HUDEP-2 (cell line): ENCODE measurements around the gene WWOX.
"Not testable (repeated sequence)": the region's sequence is repeated elsewhere in the genome, so short reads cannot be mapped to it uniquely, and the experiment has no call there.

Experiments used
- DNase-seq, 76 experiments: peaks; one replicate each; lab custom pipeline; 2025; ENCODE audit not compliant: unreplicated experiment in 76 of 76; lab: John Stamatoyannopoulos, UW

The WWOX gene

DNA sequence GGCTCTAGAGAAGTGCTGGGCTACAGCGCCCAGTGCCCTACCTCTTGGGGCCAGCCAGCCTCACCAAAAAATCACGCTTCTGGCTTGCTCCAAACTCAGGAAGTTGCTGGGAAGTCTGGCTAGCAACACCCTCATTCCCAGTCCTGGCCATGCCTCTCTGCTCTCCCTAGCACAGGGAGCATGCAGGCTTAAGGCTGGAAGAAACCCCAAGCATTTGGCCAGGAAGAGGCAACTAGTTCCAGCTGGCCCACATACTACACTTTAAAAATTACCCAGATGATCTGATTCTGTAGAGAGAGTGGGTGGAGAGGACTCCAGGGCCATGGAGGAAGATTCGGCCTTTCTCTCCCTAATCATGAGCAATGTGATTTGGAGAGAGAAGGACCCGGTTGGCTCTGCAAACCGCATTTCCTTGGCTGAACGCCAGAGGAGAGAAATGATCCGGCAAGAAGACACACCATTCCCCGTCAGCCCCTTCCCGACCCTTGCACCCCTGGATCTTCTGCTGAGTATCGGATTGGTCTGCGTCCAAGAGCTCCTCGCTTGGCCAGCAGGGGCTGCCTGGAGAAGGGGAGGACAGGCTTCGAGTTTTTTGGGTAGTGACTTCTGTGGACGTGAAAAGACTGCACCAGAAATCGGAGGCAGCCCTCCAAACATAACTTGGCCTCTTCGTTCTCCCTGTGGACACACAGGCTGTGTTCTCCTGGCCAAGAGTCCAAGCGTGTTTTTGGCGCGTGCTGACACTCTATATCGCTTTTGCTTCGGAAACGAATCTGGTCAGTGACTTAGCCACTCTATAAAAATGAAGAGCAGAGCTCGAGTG, 406.3 kb downstream of the WWOX start:
- DNase-seq, result no peak

DNA sequence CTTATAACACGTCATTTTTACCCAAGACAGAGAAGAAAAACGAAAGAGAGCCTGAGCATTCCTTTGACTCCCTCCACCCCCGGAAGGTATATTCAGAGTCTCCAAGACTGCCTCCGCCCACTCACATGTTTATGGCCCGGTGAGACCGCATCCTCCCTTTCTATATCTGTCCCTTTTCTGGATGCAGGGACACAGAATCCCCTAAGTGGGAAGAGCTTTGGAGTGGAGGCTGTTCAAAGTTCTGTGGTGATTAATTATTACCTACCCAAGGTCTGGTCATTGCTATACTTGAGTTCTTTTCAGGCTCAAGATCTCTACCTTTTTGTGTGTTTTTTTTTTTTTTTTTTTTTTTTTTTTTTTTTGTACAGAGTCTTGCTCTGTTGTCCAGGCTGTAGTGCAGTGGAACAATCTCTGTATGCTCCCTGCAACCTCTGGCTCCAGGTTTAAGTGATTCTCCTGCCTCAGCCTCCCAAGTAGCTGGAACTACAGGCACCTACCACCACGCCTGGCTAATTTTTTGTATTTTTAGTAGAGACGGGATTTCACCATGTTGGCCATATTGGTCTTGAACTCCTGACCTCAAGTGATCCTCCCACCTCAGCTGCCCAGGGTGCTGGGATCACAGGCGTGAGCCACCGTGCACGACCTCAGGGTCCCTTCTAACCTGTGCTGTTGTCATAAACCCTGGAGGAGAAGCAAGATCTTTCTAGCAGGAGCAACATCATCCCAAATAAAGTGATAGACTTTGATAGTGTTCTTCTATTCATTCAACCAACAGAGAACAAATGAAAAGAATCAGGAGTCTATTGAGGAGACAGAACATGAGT, 407.1 kb downstream of the WWOX start:
- DNase-seq, result no peak

DNA sequence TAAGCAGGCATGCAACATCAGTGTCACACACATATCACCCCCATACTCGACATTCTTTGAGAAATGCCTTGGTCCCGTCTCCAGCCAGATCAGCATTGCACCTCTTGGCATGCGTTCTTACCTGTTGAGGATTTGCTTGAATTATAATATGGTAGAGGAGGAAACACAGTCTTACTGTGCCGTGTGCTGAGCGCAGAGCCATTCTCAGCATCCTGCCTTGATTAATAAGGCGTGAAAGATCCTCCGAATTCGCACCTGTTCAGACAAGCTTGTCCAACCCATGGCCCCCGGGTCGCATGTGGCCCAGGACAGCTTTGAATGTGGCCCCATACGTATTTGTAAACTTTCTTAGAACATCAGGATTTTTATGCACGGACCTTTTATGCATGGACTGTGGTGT, 408.1 kb downstream of the WWOX start:
- DNase-seq, result no peak

DNA sequence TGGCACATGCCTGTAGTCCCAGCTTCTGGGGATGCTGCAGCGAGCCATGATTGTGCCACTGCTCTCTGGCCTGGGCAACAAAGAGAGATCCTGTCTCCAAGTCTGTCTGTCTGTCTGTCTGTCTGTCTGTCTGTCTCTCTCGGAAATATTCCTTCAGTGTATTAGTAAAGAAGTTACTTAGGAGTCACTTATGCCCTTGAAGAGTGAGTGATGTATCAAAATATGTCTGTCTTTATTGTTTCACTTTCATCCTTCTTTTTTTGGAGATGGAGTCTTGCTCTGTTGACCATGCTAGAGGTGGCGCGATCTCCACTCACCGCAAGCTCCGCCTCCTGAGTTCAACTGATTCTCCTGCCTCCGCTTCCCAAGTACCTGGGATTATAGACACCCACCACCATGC, 410.5 kb downstream of the WWOX start:
- DNase-seq, result no peak

DNA sequence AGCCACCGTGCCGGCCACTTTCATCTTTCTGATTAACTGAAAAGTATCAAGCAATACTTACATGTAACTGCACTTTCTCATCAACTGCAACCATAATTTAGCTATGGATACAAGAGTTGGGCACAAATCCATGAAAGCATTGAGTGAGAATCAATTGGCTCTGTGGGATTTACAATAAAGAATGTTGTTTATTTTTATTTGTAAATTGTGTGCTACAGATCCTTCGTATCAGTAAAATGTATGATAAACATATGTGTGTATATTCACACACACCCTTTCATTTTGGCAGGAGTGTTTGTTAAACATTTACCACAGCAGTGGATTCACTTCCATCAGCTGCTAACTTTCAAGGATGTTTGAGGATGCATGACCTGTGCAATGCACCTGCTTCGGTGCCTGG, 411.0 kb downstream of the WWOX start:
- DNase-seq, result no peak

DNA sequence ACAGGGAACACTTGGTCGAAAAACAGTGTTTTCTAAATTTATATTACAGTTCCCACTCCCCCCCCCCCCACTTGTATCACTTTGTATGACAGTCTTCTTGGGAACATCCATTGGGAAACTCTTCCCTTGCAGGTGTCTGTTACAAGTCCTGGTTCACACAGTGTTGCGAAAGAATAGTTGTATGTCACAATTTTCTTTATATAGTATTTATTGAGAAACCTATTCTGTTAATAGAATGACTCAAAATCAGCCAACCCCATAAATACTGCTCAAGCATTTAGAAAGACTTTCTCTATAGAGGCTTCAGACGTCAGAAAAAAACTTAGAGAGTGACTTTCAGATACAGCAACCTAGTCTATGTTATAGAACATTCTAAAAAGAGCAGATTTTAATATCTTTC, 414.4 kb downstream of the WWOX start:
- DNase-seq, result no peak

DNA sequence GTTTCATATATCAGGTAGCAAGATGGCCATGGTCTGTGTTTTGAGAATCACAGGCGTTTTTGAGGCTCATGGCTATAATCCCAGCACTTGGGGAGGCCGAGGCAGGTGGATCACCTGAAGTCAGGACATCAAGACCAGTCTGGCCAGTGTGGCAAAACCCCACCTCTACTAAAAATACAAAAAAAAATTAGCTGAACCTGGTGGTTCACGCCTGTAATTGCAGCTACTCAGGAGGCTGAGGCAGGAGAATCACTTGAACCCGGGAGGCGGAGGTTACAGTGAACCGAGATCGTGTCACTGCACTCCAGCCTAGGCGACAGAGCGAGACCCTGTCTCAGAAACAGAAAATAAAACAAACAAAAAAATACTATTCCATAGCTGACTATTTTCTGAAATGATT, 415.4 kb downstream of the WWOX start:
- DNase-seq, result not testable (repeated sequence)

- no peak for DNase-seq
Observed at GRCh38 chr16:78515421-78515820, 416.0 kb downstream of the WWOX start.

GRCh38 chr16:78516006-78516736, 416.7 kb downstream of the WWOX start:
- no peak for DNase-seq

DNA sequence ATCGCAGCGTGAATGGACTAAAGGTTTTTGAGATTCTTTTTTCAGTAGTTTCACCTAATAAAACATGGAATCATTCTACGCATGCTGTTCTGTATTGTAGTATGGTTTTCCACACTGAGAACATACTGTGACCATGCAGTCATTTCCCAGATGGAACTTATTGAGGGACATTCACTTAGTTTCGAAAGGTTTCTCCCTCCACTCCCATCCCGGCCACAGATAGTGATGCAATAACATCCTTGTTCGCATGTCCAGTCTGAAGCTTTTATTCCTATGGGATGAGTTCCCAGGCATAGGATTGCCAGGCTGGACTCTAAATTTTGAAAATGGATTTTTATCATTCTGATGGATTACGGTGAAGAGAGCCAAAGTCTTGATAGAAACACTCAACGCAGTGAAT, 420.4 kb downstream of the WWOX start:
- DNase-seq, result no peak

DNA sequence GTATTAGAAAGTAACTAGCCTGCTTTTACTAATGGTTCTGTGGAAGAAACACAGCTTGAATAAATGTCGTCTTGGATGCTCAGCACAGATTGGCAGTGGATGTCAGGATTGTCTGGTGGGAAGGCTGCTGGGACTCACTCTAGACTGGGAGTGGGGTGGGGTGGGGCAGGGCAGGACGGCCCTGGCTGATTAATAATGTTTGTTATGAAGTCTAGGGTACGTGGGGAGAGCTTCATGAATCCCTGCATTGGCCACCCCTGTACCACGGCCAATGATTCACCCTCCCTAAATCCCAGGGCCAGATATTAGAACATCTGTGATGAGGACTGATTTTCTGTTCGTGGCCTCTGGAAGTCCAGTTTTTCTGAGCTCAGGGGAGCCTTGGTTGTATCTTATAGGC, 421.0 kb downstream of the WWOX start:
- DNase-seq, result peak in 1 of 76 experiments; percentile 0

DNA sequence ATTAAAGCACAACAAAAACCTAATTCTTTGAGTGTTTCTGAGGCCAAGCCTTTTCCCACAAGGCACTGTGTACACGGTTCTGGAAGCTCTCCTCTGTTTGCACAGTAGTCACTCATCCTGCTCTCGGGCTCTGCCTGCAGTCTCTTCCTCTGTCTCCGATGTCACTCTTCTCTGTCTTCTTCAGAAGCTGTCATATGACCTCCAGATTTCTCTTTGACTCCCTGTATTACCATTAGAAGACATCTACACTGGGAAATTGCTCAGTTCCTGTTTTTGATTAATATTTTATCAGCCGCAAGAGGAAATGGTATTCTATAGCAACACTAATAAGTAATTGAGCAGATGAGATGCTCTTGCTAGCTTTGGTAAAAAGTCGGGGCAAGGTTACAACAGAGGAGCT, 422.9 kb downstream of the WWOX start:
- no peak for DNase-seq

DNA sequence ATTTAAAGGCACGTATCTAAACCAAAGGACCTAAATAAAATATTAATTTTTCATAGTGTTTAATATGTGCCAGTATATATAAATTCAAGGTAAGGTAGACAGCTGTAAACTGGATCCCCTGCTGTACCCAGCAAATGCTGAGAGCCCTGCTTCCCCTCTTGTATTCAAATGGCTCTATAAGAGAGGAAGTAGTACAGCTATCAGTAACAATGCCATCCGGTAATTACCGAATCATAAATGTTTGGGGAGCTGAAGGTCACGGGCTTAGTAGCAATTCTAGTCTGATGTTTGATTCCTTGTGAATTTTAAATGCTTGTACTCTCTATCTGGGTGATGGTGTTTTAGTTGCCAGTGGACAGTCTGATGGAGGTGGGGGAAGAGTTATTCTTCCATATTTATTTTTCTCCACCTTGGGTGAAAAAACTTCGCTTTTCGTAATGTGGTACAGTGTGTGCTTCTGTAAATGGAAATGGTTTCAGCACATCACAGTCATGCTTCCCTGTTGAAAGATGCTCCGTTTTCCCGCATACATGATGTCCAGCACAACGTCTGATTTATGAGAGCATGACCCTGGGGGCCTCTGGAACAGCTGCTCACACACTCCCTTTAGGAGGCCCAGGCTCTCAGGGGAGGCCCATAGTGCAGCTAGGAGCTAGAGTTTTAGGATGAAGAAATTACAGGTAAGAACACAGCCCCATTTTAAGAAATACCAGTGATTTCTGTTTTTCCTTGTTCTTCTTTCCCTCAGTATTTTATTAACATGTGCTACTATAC, 423.9 kb downstream of the WWOX start:
- DNase-seq, result no peak

GRCh38 chr16:78524066-78524595, 424.7 kb downstream of the WWOX start:
- no peak for DNase-seq

GRCh38 chr16:78528265-78528664, 428.8 kb downstream of the WWOX start:
- no peak for DNase-seq

GRCh38 chr16:78529881-78530280, 430.4 kb downstream of the WWOX start:
- DNase-seq, result no peak

- no peak for DNase-seq
Observed at GRCh38 chr16:78530283-78530682, 430.8 kb downstream of the WWOX start.

GRCh38 chr16:78535098-78535497, 435.6 kb downstream of the WWOX start:
- no peak for DNase-seq

DNA sequence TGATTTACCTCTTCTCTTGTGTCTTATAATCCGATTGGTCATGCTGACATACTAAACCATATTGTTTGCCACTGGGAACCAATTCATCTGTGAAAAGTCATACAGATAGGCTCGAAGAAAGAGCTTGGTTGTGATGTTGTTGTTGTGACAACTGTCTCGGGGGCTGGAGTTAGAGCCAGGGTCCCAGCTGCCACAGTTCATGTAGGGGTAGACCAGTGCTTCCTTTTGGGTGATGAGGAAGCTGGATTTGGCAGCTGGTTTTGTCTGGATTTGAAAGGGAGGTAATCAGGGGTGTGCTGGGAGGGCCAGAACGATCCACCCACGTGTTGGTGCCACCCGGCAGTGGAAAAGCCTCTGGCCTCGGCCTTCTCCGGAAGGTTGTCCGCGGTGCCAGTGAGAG, 438.1 kb downstream of the WWOX start:
- DNase-seq, result no peak

- no peak for DNase-seq
Observed at GRCh38 chr16:78538292-78538691, 438.8 kb downstream of the WWOX start.
